ENCODE measurements around the gene SLC25A24.
A peak's percentile ranks its signal among the peaks of the same experiment; 100 is the strongest.

GRCh38 chr1:108200687-108201051 lies 526 bp upstream of the SLC25A24 start:
- TF ChIP-seq CTCF (IDR thresholded peaks at IDR 0.05; ENCODE audit: borderline replicate concordance, extremely low read depth, low read length, poor library complexity, severe bottlenecking) (peak; percentile 79), EZH2 (IDR thresholded peaks at IDR 0.05; ENCODE audit: borderline replicate concordance, low read depth, low read length, severe bottlenecking) (no peak)

Measured in DND-41 (cell line).